ENCODE measurements around the gene IQCM.

GRCh38 chr4:149630064-149630463 is 185.6 kb downstream of the IQCM start:
- no peak for TF ChIP-seq CTCF (optimal IDR thresholded peaks at IDR 0.05 in 1 of 3, IDR thresholded peaks at IDR 0.05 in 1 of 3, conservative IDR thresholded peaks at IDR 0.05 in 1 of 3; ENCODE audit: extremely low read depth in 1 of 3, insufficient read depth in 2 of 3, low read length in 3 of 3)
- no peak for TF ChIP-seq EZH2 (IDR thresholded peaks at IDR 0.05; ENCODE audit: low read length)
